ENCODE results near the gene KCNQ5. TPM values are rescaled to one million over a fixed set of nuclear protein-coding genes. Genes with fewer than 3 reads are reported as not detected.

Gene KCNQ5
- total and polyA plus RNA-seq, 10 of the 15 experiments (the other 5 are each of a cell fraction or from before 2014, with no cell fraction given) = 0.60 to 16.2 (median 3.2) TPM

DNA sequence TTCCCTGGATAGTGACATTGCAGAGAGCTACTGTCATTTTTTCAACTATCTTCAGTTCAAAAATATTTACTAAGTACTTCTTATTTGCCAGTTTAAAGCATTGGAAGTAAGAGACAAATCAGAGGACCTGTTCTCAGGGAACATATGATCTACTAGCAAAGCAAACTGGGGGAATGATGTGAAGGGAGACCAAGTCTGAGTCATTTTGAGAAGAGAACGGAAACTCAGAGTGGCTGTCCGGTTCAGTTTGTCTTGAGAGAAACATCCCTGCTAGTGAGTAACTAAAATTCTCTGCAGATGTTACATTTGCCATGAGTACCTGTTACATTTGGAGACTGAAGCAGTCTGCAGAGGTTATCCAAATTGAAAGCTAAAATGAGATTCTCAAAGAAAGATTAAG is 118.3 kb downstream of the KCNQ5 start:
- Histone ChIP-seq H2AFZ (ENCODE audit: control insufficient read depth, low read depth, low read length) (no peak overlapping the region), H4K20me1 (ENCODE audit: control insufficient read depth, insufficient read depth) (no peaks in the 10 kb centered on the region), H3K79me2 (ENCODE audit: control insufficient read depth, insufficient read depth, low read length) (peaks cover 9% of the 10 kb centered on the region), H3K4me3 (peak overlapping the region; percentile 50; the same call in 1 of the 2 replicates), H3K27me3 (replicated peaks in 1 of 2; ENCODE audit: control insufficient read depth in 2 of 2, insufficient read depth in 2 of 2, low read length in 1 of 2) (no peaks in the 10 kb centered on the region), H3K36me3 (ENCODE audit: control insufficient read depth in 2 of 2, insufficient read depth in 2 of 2, low read length in 1 of 2) (no peaks in the 10 kb centered on the region; a peak in 1 of 4 replicates), H3K9ac (ENCODE audit: control insufficient read depth, insufficient read depth, low read length) (peak overlapping the region; percentile 39), H3K4me1 (ENCODE audit: control insufficient read depth, insufficient read depth, low read length) (peaks cover 24% of the 10 kb centered on the region), H3K4me2 (ENCODE audit: control insufficient read depth, insufficient read depth) (peak overlapping the region; percentile 81), H3K27ac (ENCODE audit: control insufficient read depth, insufficient read depth) (peak overlapping the region; percentile 82), H3K9me3 (replicated peaks; ENCODE audit: control insufficient read depth, insufficient read depth, low read length) (no peaks in the 10 kb centered on the region; the same call in 2 of the 3 replicates)
- in situ Hi-C loops (cut with MboI) = loop anchor here (5.0 kb wide), 1 partner anchor 113 kb away; no protein-coding TSS in a partner anchor
- FAIRE-seq (no peak), ATAC-seq (peak; percentile 94), DNase-seq (ENCODE audit: low read depth, low spot score) (peak; percentile 90)
- 4% methylated on average over 2 of the region's 2 CpGs for WGBS (ENCODE audit: insufficient coverage, insufficient replicate concordance, low lambda C conversion rate, missing lambda C conversion rate)
- BruUV-seq (replicated peaks) = no TSS peak
- intact Hi-C loops (cut with micrococcal nuclease; ENCODE audit: unreplicated experiment) = loop anchor here (2.0 to 5.0 kb wide), 3 partner anchors 51 to 118 kb away; partner anchors contain the start of gene KCNQ5
- ChIA-PET RAD21 (ENCODE audit: unreplicated experiment) (interaction anchor here (0.7 to 3.6 kb wide), 11 partner anchors 9 to 390 kb away, joined by 3 to 29 read pairs (median 4); no protein-coding TSS in a partner anchor), SMC1A (ENCODE audit: uncharacterized antibody, unreplicated experiment) (interaction anchor here (0.8 to 3.4 kb wide), 16 partner anchors 8 to 123 kb away, joined by 3 to 27 read pairs (median 6); no protein-coding TSS in a partner anchor), POLR2A (interaction anchor here (0.7 to 1.9 kb wide), 7 partner anchors 12 to 431 kb away, joined by 3 to 5 read pairs (median 3); no protein-coding TSS in a partner anchor), CTCF (interaction anchor here (1.0 to 2.0 kb wide), 6 partner anchors 41 to 124 kb away, joined by 3 to 9 read pairs (median 4); no protein-coding TSS in a partner anchor)
- TF ChIP-seq SP1 (IDR thresholded peaks at IDR 0.05; ENCODE audit: low read depth, low read length) = no peak
- no peak for TF ChIP-seq ZZZ3 (IDR thresholded peaks at IDR 0.05; ENCODE audit: control insufficient read depth, insufficient read length, low read depth)
- TF ChIP-seq IKZF2 (IDR thresholded peaks at IDR 0.05) = peak; percentile 82 to 87
- no peak for TF ChIP-seq ZSCAN29 (IDR thresholded peaks at IDR 0.05)
- TF ChIP-seq TCF3 (IDR thresholded peaks at IDR 0.05; ENCODE audit: borderline replicate concordance, insufficient read depth, low read depth, low read length) = 0 out of 2 replicates have a peak, but pooled peaks have one; percentile 58
- peak; percentile 70; the same call in 1 of the 2 replicates for TF ChIP-seq BACH1 (IDR thresholded peaks at IDR 0.05; ENCODE audit: borderline replicate concordance)
- TF ChIP-seq POLR2AphosphoS2 (IDR thresholded peaks at IDR 0.05; ENCODE audit: low read depth, low read length) = no peak
- TF ChIP-seq ZBED1 (IDR thresholded peaks at IDR 0.05; ENCODE audit: borderline replicate concordance) = peak; percentile 43; the same call in 1 of the 2 replicates
- TF ChIP-seq RAD21 (IDR thresholded peaks at IDR 0.05; ENCODE audit: insufficient read depth, low read depth, low read length) = 0 out of 2 replicates have a peak, but pooled peaks have one; percentile 14
- peak in 1 of 2 experiments; percentile 27; a peak in 1 of 4 replicates for TF ChIP-seq CEBPB (IDR thresholded peaks at IDR 0.05; ENCODE audit: borderline replicate concordance in 1 of 2, low read depth in 2 of 2, low read length in 2 of 2)
- TF ChIP-seq HCFC1 (IDR thresholded peaks at IDR 0.05; ENCODE audit: low read length) = no peak
- TF ChIP-seq TAF1 (IDR thresholded peaks at IDR 0.05; ENCODE audit: borderline replicate concordance, low read depth, low read length) = no peak
- TF ChIP-seq SMAD1 (IDR thresholded peaks at IDR 0.05; ENCODE audit: low read depth, partially characterized antibody) = no peak
- no peak for TF ChIP-seq EGR1 (IDR thresholded peaks at IDR 0.05; ENCODE audit: borderline replicate concordance in 1 of 2, low read depth in 2 of 2, low read length in 2 of 2)
- 0 out of 2 replicates have a peak, but pooled peaks have one; percentile 20 for TF ChIP-seq NR2F1 (conservative IDR thresholded peaks at IDR 0.05)
- TF ChIP-seq, protein P1, sequence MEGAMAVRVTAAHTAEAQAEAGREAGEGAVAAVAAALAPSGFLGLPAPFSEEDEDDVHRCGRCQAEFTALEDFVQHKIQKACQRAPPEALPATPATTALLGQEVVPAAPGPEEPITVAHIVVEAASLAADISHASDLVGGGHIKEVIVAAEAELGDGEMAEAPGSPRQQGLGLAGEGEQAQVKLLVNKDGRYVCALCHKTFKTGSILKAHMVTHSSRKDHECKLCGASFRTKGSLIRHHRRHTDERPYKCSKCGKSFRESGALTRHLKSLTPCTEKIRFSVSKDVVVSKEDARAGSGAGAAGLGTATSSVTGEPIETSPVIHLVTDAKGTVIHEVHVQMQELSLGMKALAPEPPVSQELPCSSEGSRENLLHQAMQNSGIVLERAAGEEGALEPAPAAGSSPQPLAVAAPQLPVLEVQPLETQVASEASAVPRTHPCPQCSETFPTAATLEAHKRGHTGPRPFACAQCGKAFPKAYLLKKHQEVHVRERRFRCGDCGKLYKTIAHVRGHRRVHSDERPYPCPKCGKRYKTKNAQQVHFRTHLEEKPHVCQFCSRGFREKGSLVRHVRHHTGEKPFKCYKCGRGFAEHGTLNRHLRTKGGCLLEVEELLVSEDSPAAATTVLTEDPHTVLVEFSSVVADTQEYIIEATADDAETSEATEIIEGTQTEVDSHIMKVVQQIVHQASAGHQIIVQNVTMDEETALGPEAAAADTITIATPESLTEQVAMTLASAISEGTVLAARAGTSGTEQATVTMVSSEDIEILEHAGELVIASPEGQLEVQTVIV (IDR thresholded peaks at IDR 0.05; ENCODE audit: borderline replicate concordance, partially characterized antibody) = no peak
- TF ChIP-seq EP300 (IDR thresholded peaks at IDR 0.05; ENCODE audit: borderline replicate concordance in 1 of 2, control insufficient read depth in 1 of 2, low read depth in 2 of 2, low read length in 2 of 2) = peak; percentile 79 to 94
- no peak for TF ChIP-seq SUPT20H (IDR thresholded peaks at IDR 0.05; ENCODE audit: borderline replicate concordance, control insufficient read depth, low read depth, low read length)
- TF ChIP-seq ZNF622 (IDR thresholded peaks at IDR 0.05) = no peak
- no peak for TF ChIP-seq HDAC2 (IDR thresholded peaks at IDR 0.05)

All from GM12878 (cell line).